PC-3 (cell line): ENCODE results near the gene ACIN1. TPM values are rescaled to one million over a fixed set of nuclear protein-coding genes. Genes with fewer than 3 reads are reported as not detected.

Experiments used
- ATAC-seq: fragments of 200-7000 bp; cut with Tn5 transposase; 2 replicates; pipeline ENCODE4 v1.9.1; 2020; ENCODE audit warnings: mild to moderate bottlenecking, moderate library complexity
- BruUV-seq: library from RNA; stranded (reverse); fragments of 400-500 nt; replicated peaks from 2 replicates; lab custom pipeline; 2021; lab: Mats Ljungman, UMichigan
- CTCF ChIA-PET: fragments of 300-600 bp; sonication (Branson Sonifier 250); formaldehyde crosslinking; loops from one replicate; lab custom pipeline; 2022; ENCODE audit warnings: antibody characterized with exemption; lab: Charles Lee
- POLR2A ChIA-PET: fragments of 300-600 bp; sonication (Branson Sonifier 250); formaldehyde crosslinking; loops from one replicate; lab custom pipeline; 2022; ENCODE audit warnings: antibody characterized with exemption; ENCODE audit not compliant: unreplicated experiment; lab: Charles Lee
- DNase-seq: peaks from one replicate; pipeline ENCODE4 v3.0.0-alpha.2; 2015
- H2AFZ ChIP-seq: fragments of 300-600 bp; sonication (generic); 2 replicates; pipeline ENCODE4 v1.6.0; 2016; ENCODE audit warnings: antibody characterized with exemption, low read length
- H3F3A ChIP-seq: fragments of 300-600 bp; sonication (generic); one replicate; pipeline ENCODE4 v1.6.0; 2017; ENCODE audit warnings: antibody characterized with exemption, low read length, control low read depth, mild to moderate bottlenecking; ENCODE audit not compliant: unreplicated experiment
- H3K27ac ChIP-seq: fragments of 300-600 bp; sonication (generic); 2 replicates; pipeline ENCODE4 v1.5.1; 2016; ENCODE audit warnings: mild to moderate bottlenecking, low read length
- H3K27me3 ChIP-seq: fragments of 300-600 bp; sonication (generic); 2 replicates; pipeline ENCODE4 v1.6.1; 2016; ENCODE audit warnings: low read length, mixed read lengths
- H3K36me3 ChIP-seq: fragments of 300-600 bp; sonication (generic); 2 replicates; pipeline ENCODE4 v1.6.1; 2016; ENCODE audit warnings: low read depth, mixed run types, low read length, mixed read lengths
- H3K4me1 ChIP-seq: fragments of 300-600 bp; sonication (generic); 2 replicates; pipeline ENCODE4 v1.5.1; 2016; ENCODE audit warnings: low read length; ENCODE audit not compliant: insufficient read depth
- H3K4me2 ChIP-seq: fragments of 300-600 bp; sonication (generic); 2 replicates; pipeline ENCODE4 v1.6.0; 2016; ENCODE audit warnings: low read length
- H3K4me3 ChIP-seq: fragments of 300-600 bp; sonication (generic); 2 replicates; pipeline ENCODE4 v1.5.1; 2016; ENCODE audit warnings: mild to moderate bottlenecking, low read length, mixed read lengths
- H3K79me2 ChIP-seq: fragments of 300-600 bp; sonication (generic); 2 replicates; pipeline ENCODE4 v1.6.1; 2017; ENCODE audit warnings: low read length, mixed read lengths
- H3K9ac ChIP-seq: fragments of 300-600 bp; sonication (generic); 2 replicates; pipeline ENCODE4 v1.6.0; 2016; ENCODE audit warnings: mild to moderate bottlenecking, low read length
- H3K9me2 ChIP-seq: fragments of 300-600 bp; sonication (generic); replicated peaks from 2 replicates; pipeline ENCODE4 v1.6.1; 2016; ENCODE audit warnings: mixed run types, low read length, mixed read lengths
- H3K9me3 ChIP-seq: fragments of 300-600 bp; sonication (generic); 2 replicates; pipeline ENCODE4 v1.6.1; 2016; ENCODE audit warnings: low read length, mixed read lengths
- H4K20me1 ChIP-seq: fragments of 300-600 bp; sonication (generic); 2 replicates; pipeline ENCODE4 v1.6.1; 2016; ENCODE audit warnings: low read length, mixed read lengths
- CTCF ChIP-seq: fragments of 300-600 bp; sonication (generic); conservative IDR thresholded peaks from 2 replicates; pipeline ENCODE4 v1.5.1; 2017; ENCODE audit warnings: antibody characterized with exemption, low read depth, mild to moderate bottlenecking, low read length
- EZH2 ChIP-seq: fragments of 300-600 bp; sonication (generic); IDR thresholded peaks from one replicate; pipeline ENCODE4 v1.6.1; 2017; ENCODE audit warnings: antibody characterized with exemption, mild to moderate bottlenecking, low read length; ENCODE audit not compliant: unreplicated experiment
- EZH2phosphoT487 ChIP-seq: fragments of 300-600 bp; sonication (generic); IDR thresholded peaks from 2 replicates; pipeline ENCODE4 v1.6.1; 2018; ENCODE audit warnings: mild to moderate bottlenecking, antibody characterized with exemption, low read length, borderline replicate concordance
- intact Hi-C: fragments of 100-400 bp; cut with micrococcal nuclease; formaldehyde crosslinking; loops from 2 replicates; pipeline ENCODE4 v1.9.0; 2023
- total RNA-seq: library from RNA; depleted of rRNA; stranded (reverse); fragments of >200 nt; gene quantifications from 2 replicates; pipeline ENCODE4 v1.2.3, GENCODE V29; 2014

ACIN1 gene
- total RNA-seq, 1 experiment from 2014 or later: 112 TPM

- Histone ChIP-seq H3K4me3 (no peak overlapping the region), H3K27me3 (no peaks in the 10 kb centered on the region), H4K20me1 (no peaks in the 10 kb centered on the region), H3K4me1 (peaks cover 20% of the 10 kb centered on the region), H3F3A (no peaks in the 10 kb centered on the region), H3K27ac (no peak overlapping the region), H3K36me3 (no peaks in the 10 kb centered on the region), H3K79me2 (no peaks in the 10 kb centered on the region), H3K4me2 (no peak overlapping the region), H2AFZ (no peak overlapping the region), H3K9me2 (no peaks in the 10 kb centered on the region), H3K9ac (no peak overlapping the region), H3K9me3 (no peaks in the 10 kb centered on the region)
- intact Hi-C loops: no loop called here
- CTCF ChIA-PET: no interaction called here
- POLR2A ChIA-PET: no interaction called here
- DNase-seq (no peak), ATAC-seq (no peak)
- no TSS peak for BruUV-seq
- TF ChIP-seq EZH2 (no peak), EZH2phosphoT487 (no peak), CTCF (no peak)
Observed at GRCh38 chr14:23044840-23045239, 50.1 kb downstream of the ACIN1 start.

- intact Hi-C loops: no loop called here
- Histone ChIP-seq H4K20me1 (no peaks in the 10 kb centered on the region), H3K9ac (no peak overlapping the region), H3K4me3 (no peak overlapping the region), H3K27ac (no peak overlapping the region), H3K36me3 (no peaks in the 10 kb centered on the region), H3F3A (no peaks in the 10 kb centered on the region), H2AFZ (no peak overlapping the region), H3K4me1 (peaks cover 20% of the 10 kb centered on the region), H3K79me2 (no peaks in the 10 kb centered on the region), H3K9me3 (no peaks in the 10 kb centered on the region), H3K9me2 (no peaks in the 10 kb centered on the region), H3K4me2 (no peak overlapping the region), H3K27me3 (no peaks in the 10 kb centered on the region)
- ChIA-PET POLR2A (no interaction called here), CTCF (no interaction called here)
- BruUV-seq: no TSS peak
- DNase-seq (no peak), ATAC-seq (no peak)
- TF ChIP-seq EZH2: no peak
- no peak for TF ChIP-seq EZH2phosphoT487
- TF ChIP-seq CTCF: no peak
Observed at GRCh38 chr14:23043754-23044153, 51.2 kb downstream of the ACIN1 start.

GRCh38 chr14:23043145-23043544, 51.8 kb downstream of the ACIN1 start:
- no peak for TF ChIP-seq EZH2phosphoT487
- TF ChIP-seq CTCF: no peak
- no peak for TF ChIP-seq EZH2
- no peak for DNase-seq
- Histone ChIP-seq H3K36me3 (no peaks in the 10 kb centered on the region), H3K9ac (no peak overlapping the region), H3K27ac (no peak overlapping the region), H4K20me1 (no peaks in the 10 kb centered on the region), H3K4me2 (no peak overlapping the region), H3K4me1 (peaks cover 20% of the 10 kb centered on the region), H3K27me3 (no peaks in the 10 kb centered on the region), H3K9me2 (no peaks in the 10 kb centered on the region), H3K9me3 (no peaks in the 10 kb centered on the region), H2AFZ (no peak overlapping the region), H3F3A (no peaks in the 10 kb centered on the region), H3K79me2 (no peaks in the 10 kb centered on the region), H3K4me3 (no peak overlapping the region)
- BruUV-seq: no TSS peak
- no peak for ATAC-seq
- ChIA-PET CTCF (no interaction called here), POLR2A (no interaction called here)
- intact Hi-C loops: no loop called here
